Neural cell (in vitro differentiated cells): Measurements from ENCODE around the gene ZCCHC2.

ENCODE experiments used
- EZH2 ChIP-seq: fragments of 200-600, 300-800 bp; shearing (Covaris generic), sonication (generic); IDR thresholded peaks from 2 replicates; pipeline ENCODE4 v1.6.1; 2014; ENCODE audit warnings: antibody characterized with exemption, low read length, borderline replicate concordance, mild to moderate bottlenecking; ENCODE audit not compliant: insufficient read depth, poor library complexity, severe bottlenecking
- SMC3 ChIP-seq: fragments of 450-650 bp; conservative IDR thresholded peaks from 2 replicates; pipeline ENCODE4 v1.6.1; 2014; ENCODE audit warnings: antibody characterized with exemption, mild to moderate bottlenecking, moderate library complexity; ENCODE audit not compliant: poor library complexity
- TF ChIP-seq, protein P1 (sequence below): fragments of 450-650 bp; IDR thresholded peaks from 2 replicates; pipeline ENCODE4 v1.5.1; 2014; ENCODE audit warnings: antibody characterized with exemption, mild to moderate bottlenecking, moderate library complexity; ENCODE audit not compliant: poor library complexity, severe bottlenecking
- TF ChIP-seq, protein P2 (sequence below): IDR thresholded peaks from 2 replicates; pipeline ENCODE4 v1.6.1; 2012; ENCODE audit warnings: borderline replicate concordance

DNA sequence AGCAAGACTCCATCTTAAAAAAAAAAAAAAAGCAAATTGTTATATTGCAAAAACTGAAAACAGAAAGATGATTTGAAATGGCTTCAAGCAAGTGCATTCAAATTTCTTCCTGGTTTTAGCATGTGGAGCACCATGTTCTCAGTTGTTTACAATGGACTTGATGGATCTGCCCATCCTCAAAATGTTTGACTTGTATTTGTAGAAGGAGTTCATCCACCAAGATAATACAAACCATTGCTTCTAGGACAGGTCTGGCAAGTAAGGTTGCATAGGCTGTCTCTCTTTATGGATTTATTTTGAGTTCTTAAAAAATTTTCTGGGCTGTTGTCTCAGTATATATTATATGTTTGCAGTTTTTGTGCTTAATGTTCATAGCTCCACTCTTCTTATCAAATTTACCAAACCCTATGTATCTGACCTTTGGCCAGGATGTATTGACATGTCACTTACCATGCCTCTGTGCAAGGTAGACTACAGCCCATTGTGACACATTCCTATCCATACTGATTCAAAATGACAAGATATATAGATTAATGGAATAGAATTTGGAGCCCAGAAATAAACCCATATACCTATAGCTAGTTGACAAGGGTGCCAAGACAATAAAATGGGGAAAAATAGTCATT, 21.7 kb upstream of the ZCCHC2 start:
- TF ChIP-seq EZH2: no peak
- TF ChIP-seq, protein P1, sequence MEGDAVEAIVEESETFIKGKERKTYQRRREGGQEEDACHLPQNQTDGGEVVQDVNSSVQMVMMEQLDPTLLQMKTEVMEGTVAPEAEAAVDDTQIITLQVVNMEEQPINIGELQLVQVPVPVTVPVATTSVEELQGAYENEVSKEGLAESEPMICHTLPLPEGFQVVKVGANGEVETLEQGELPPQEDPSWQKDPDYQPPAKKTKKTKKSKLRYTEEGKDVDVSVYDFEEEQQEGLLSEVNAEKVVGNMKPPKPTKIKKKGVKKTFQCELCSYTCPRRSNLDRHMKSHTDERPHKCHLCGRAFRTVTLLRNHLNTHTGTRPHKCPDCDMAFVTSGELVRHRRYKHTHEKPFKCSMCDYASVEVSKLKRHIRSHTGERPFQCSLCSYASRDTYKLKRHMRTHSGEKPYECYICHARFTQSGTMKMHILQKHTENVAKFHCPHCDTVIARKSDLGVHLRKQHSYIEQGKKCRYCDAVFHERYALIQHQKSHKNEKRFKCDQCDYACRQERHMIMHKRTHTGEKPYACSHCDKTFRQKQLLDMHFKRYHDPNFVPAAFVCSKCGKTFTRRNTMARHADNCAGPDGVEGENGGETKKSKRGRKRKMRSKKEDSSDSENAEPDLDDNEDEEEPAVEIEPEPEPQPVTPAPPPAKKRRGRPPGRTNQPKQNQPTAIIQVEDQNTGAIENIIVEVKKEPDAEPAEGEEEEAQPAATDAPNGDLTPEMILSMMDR: no peak
- TF ChIP-seq, protein P2, sequence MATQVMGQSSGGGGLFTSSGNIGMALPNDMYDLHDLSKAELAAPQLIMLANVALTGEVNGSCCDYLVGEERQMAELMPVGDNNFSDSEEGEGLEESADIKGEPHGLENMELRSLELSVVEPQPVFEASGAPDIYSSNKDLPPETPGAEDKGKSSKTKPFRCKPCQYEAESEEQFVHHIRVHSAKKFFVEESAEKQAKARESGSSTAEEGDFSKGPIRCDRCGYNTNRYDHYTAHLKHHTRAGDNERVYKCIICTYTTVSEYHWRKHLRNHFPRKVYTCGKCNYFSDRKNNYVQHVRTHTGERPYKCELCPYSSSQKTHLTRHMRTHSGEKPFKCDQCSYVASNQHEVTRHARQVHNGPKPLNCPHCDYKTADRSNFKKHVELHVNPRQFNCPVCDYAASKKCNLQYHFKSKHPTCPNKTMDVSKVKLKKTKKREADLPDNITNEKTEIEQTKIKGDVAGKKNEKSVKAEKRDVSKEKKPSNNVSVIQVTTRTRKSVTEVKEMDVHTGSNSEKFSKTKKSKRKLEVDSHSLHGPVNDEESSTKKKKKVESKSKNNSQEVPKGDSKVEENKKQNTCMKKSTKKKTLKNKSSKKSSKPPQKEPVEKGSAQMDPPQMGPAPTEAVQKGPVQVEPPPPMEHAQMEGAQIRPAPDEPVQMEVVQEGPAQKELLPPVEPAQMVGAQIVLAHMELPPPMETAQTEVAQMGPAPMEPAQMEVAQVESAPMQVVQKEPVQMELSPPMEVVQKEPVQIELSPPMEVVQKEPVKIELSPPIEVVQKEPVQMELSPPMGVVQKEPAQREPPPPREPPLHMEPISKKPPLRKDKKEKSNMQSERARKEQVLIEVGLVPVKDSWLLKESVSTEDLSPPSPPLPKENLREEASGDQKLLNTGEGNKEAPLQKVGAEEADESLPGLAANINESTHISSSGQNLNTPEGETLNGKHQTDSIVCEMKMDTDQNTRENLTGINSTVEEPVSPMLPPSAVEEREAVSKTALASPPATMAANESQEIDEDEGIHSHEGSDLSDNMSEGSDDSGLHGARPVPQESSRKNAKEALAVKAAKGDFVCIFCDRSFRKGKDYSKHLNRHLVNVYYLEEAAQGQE: no peak
- no peak for TF ChIP-seq SMC3
